HG02759 (cell line): Measurements from ENCODE around the gene GYS1.
A peak's percentile ranks its signal among the peaks of the same experiment; 100 is the strongest.
"Not testable (repeated sequence)": the region's sequence is repeated elsewhere in the genome, so short reads cannot be mapped to it uniquely, and the experiment has no call there.

ENCODE experiments used
- ATAC-seq: cut with Tn5 transposase; IDR thresholded peaks from one replicate; pipeline ENCODE4 v1.9.1; 2021; ENCODE audit warnings: mild to moderate bottlenecking, moderate library complexity; ENCODE audit not compliant: unreplicated experiment

Gene GYS1

DNA sequence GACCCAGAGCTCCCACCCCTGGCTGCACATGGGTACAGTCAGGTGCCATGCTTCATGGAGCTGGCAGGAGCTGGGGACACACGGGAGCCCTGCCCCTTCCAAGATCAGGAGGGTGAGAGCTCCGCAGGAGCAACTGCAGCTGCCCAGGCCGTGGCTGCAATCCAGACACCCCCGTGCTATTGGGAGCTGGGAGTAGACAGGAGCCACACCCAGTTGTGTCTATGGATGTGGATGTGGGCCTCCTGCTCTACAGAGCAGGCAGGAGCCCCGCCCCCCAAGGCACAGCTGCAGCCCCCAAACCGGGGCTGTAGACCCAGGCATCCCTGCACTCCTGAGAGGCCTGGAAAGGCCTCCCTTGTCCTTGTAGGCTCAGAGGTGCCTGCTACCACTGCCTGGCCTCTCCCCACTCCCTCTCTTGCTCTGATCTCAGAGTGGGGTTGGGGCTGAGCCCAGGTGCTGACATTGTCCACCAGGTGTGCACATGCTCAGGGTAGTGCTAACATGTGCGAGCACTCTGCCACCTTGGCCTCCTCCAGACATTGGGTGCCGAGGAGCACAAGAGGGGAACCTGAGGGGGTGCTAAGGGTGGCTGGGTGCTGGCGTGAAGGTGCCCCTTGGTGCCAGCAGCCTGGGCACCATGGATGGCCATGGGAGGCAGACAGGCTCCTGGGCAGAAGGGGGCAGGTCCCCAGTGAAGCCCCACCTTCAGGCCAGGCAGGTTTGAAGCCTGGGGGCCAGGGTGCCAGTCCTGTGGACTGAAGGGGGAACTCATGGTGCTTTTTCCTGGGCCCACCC is 46.4 kb downstream of the GYS1 start:
- ATAC-seq: no peak

DNA sequence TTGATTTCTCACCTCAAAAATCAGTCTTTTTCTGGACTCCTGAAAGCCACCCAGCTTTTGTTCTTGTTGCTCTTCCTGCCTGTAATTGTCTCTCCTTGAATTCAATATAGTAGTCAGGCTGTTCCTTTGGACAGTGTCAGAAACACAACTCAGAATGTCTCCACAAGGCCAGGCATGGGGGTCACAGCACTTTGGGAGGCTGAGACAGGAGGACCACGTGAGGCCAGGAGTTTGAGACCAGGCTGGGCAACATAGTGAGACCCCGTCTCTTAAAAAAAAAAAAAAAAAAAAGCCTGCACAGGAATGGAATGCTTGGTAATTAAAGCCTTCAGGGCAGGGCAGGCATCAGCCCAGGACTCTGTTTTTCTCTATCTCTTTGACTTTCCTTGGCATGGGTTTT is 47.3 kb downstream of the GYS1 start:
- ATAC-seq: no peak

DNA sequence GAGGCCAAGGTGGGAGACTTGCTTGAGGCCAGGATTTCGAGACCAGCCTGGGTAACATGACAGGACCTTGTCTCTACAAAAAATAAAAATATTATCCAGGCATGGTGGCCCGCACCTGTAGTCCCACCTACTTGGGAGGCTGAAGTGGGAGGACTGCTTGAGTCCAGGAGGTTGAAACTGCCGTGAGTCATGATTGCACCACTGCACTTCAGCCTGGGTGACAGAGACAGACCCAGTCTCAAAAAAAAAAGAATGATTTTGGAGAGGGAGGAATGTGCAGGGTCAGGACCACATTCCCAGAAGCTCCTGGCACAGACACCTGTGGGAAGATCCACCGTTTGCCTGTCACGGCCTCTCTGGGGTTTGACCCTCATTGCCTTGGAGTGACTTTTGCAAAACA is 47.7 kb downstream of the GYS1 start:
- no peak for ATAC-seq

DNA sequence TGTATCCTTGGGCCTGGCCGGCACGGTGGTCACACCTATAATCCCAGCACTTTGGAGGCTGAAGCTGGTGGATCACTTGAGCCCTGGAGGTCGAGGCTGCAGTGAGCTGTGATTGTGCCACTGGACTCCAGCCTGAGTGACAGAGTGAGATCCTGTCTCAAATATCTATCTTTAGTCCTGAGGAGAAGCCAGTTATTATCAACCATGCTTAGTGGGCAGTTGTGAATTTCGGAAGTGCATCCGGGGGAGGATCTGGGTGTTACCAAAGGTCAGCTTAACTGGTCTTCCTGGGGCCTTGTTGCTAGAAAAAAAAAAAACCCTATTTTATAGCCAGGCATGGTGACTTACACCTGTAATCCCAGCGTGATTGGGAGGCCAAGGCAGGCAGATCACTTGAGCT is 50.0 kb downstream of the GYS1 start:
- no peak for ATAC-seq

DNA sequence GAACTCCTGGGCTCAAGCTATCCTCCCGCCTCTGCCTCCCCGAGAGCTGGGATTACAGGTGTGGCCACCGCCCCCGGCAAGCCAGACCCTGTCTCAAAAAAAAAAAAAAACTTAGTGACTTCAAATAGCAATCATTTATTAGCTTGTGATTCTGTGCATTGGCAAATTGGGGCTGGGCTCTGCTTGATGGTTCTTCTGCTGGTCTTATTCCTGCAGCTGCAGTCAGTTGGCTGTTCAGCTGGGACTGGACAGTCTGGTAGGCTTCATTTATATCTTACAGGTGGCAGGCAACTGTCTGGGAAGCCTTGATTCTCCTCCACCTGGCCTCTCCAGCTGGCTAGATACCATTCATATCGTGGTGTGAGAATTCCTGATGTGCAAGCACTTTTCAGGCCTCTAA is 52.2 kb downstream of the GYS1 start:
- no peak for ATAC-seq

DNA sequence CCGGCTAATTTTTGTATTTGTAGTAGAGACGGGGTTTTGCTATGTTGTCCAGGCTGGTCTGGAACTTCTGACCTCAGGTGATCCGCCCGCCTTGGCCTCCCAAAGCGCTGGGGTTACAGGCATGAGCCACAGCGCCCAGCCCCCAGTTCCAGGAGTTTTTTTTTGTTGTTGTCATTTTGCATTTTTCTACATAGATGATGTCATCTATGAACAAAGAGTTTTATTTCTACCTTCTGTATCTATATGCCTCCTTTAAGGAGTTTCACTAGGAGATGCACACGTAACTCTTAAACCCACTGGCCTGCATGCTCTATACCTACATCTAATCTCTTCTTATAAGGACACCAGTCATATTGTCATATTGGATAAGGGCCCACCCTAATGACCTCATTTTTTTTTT is 54.9 kb downstream of the GYS1 start:
- ATAC-seq: no peak

DNA sequence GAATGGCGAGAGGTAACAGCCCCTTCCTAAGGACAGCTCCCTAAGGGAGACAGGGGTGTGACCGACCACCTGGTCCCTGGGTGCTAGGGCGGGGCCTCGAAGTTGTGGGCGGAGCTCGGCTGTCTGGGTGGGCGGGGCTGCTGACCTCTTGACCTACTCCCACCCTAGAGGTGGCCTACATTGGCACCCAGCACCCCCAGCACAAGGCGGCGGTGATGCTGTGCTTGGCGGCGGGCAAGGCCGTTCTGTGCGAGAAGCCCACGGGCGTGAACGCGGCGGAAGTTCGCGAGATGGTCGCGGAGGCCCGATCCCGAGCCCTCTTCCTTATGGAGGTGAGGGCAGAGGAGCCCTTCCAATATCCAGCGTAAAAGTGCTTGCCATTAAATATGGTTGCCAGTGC is 57.2 kb downstream of the GYS1 start:
- no peak for ATAC-seq

DNA sequence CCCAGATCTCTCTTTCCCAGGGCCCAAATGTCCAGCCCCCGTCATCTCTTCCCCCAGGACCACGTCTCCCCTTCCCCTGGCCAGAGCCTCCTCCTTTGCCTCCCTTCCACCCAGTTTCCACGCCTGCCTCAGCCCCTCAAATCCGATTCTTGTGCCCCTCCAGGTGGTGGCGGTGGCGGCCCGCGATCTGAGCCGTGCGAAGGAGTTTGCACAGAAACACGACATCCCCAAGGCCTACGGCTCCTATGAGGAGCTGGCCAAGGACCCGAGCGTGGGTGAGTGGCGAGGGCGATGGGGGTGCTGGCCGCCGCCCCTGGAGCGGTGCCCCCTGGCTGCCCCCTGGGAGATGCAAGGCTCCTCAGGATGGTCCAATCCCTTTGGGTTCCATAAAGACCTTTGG is 58.3 kb downstream of the GYS1 start:
- ATAC-seq: no peak

DNA sequence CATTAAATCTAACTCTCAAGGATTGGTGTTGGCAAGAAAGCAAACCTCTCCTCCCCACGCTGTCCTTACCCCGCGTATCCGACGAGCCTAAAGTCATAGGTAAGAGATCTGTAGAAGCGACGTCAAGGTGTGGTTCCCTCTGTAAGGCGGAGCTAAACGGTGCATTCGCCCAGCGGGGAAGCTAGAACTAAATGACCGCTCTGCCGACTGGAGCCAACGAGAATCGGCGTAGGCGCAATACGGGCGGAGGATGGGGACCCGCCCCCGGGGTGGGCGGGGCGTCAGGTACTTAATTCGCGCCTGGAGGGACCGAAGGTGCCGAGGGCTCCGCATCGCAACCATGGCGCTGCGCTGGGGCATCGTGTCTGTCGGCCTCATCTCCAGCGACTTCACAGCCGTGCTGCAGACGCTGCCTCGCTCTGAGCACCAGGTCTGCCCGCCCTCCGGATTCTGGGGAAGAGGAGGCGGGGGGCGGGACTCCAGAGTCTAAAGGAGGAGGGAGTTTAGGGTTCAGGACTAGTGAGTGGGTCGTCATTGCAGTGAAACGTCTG is 59.7 kb downstream of the GYS1 start, which contains the start of gene DHDH:
TSS of gene DHDH (plus strand) at position 318 of the 551 bp plus-strand sequence. CDS start at position 341, 23 bp downstream.
- peak; percentile 48 for ATAC-seq

DNA sequence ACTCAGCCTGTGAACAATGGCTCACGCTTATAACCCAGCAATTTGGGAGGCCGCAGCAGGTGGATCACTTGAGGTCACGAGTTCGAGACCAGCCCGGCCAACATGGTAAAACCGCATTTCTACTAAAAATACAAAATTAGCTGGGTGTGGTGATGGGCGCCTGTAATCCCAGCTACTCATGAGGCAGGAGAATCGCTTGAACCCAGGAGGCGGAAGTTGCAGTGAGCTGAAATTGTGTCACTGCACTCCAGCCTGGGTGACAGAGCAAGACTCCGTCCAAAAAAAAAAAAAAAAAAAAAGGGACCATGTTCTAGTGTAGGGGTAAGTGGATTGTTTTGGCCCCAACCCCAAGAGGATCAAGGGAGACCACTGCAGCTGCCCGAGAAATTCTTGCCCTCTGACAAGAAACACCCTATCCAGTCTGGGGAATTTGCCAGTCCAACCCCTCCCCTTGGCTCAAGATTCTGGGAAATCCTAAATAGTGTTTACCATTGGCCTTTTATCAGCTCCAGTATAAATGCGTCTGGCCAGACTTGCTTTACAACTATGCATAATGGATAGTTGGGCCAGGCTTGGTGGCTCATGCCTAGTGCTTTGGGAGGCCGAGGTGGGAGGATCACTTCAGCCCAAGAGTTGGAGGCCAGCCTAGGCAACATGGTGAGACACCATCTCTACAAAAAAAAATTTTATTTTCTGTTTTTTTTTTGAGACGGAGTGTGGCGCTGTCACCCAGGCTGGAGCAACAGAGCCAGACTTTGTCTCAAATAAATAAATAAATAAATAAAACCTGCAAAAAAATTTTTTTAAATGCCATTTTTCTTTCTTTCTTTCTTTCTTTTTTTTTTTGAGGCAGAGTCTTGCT is 64.7 kb downstream of the GYS1 start:
- ATAC-seq: no peak

DNA sequence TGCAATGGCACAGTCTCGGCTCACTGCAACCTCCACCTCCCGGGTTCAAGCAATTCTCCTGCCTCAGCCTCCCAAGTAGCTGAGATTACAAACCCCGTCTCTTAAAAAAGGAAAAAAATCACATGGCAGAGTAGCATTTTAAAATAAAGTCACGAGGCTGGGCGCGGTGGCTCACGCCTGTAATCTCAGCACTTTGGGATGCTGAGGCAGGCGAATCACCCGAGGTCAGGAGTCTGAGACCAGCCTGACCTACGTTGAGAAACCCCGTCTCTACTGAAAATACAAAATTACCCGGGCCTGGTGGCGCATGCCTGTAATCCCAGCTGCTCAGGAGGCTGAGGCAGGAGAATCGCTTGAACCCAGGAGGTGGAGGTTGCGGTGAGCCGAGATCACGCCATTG is 65.4 kb downstream of the GYS1 start:
- ATAC-seq: not testable (repeated sequence)

DNA sequence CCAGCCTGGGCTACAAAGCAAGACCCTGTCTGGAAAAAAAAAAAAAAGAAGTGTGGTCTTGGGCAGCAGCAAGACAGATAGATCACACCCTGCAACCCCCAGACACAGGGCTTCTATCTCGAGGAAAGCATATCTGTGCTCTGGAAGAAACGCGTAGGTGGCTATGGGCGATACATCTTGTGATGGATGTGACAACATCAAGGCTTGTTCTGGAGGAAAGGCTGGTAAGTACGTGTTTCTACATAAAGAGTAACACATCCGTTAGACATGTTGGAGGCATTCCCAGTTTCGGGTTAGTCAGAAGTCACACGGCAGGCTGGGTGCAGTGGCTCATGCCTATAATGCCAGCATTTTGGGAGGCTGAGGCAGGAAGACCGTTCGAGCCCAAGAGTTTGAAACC is 66.2 kb downstream of the GYS1 start:
- no peak for ATAC-seq

DNA sequence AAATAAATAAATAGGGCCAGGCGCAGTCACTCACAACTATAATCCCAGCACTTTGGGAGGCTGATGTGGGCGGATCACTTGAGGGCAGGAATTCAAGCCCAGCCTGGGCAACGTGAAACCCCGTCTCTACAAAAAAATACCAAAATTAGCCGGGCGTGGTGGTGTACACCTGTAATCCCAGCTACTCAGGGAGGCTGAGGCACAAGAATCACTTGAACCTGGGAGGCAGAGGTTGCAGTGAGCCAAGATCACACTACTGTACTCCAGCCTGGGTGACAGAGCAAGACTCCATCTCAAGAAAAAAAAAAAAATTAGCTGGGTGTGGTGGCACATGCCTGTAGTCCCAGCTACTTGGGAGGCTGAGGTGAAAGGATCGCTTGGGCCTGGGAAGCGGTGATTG is 67.2 kb downstream of the GYS1 start:
- ATAC-seq: not testable (repeated sequence)

DNA sequence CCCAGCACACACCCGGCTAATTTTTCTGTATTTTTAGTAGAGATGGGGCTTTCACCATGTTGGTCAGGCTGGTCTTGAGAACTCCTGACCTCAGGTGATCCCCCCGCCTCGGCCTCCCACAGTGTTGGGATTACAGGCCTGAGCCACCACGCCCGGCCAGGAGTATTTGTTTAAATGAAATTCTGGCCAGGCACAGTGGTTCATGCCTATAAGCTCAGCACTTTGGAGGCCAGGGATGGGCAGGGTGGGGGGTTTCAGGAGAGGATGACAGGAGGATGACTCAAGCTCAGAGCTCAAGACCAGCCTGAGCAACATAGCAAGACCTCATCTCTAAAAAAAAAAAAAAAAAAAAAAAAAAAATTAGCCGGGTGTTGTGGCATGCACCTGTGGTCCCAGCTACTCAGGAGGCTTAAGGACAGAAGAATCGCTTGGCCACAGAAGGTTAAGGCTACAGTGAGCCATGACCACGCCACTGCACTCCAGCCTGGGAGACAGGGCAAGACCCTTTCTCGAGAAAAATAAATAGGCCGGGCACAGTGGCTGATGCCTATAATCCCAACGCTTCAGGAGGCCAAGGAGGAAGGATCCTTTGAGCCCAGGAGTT is 67.8 kb downstream of the GYS1 start:
- ATAC-seq: no peak

DNA sequence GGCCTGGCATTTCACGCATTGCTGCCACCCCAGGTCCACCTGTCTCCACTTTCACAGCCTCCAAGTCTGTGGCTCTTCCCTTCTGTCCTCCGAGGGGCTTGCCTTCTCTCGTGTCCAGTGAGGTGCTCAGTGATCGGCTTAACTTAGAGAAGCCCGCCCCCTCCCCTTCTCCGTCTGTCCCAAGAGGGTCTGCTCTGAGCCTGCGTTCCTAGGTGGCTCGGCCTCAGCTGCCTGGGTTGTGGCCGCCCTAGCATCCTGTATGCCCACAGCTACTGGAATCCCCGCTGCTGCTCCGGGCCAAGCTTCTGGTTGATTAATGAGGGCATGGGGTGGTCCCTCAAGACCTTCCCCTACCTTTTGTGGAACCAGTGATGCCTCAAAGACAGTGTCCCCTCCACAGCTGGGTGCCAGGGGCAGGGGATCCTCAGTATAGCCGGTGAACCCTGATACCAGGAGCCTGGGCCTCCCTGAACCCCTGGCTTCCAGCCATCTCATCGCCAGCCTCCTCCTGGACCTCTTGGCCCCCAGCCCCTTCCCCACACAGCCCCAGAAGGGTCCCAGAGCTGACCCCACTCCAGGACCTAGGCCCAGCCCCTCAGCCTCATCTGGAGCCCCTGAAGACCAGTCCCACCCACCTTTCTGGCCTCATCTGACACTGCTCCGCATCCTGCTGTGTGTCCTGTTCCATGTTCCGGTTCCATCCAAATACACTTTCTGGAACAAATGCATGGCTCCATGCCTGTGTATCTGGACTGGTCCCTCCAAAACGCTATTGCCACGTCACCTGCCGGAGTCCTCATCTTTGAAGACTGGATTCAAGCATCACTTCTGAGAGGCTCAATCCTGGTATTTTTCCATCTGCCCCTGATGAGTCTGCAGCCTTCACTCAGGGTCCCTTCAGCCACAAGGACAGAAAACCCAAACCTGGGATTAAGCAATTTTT is 70.3 kb downstream of the GYS1 start:
- no peak for ATAC-seq

DNA sequence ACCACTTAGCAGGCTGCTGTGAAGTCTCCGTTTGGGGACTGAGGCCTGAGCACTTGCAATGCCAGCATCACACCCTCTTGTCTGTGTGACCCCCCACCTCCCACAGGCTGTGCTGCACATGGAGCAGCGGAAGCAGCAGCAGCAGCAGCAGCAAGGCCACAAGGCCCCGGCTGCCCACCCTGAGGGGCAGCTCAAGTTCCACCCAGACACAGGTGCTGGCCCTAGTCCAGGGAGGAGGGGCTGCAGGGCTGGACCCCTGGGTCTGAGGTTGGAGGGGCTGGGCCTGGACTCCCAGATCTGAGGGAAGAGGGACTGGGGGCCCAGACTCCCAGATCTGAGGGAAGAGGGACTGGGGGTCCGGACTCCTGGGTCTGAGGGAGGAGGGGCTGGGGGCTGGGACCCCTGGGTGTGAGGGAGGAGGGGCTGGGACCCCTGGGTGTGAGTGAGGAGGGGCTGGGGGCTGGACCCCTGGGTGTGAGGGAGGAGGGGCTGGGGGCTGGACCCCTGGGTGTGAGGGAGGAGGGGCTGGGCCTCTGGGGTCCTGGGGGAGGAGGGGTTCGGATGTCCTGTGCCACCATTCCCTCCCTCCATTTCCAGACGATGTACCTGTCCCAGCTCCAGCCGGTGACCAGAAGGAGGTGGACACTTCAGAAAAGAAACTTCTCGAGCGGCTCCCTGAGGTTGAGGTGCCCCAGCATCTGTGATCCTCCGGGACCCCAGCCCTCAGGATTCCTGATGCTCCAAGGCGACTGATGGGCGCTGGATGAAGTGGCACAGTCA is 71.2 kb downstream of the GYS1 start:
- ATAC-seq: no peak

DNA sequence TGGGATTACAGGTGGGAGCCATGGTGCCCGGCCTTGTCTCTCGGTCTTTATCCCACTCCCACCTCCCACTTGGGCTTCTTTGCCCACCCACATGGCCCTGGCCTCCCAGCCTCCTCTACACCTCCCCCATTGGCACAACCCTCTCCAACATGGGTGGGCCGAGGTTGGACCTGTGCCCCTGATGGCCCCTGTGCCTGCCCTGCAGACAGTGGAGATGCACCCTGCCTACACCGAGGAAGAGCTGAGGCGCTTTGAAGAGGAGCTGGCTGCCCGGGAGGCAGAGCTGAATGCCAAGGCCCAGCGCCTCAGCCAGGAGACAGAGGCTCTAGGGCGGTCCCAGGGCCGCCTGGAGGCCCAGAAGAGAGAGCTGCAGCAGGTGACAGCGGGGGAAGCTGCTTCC is 72.2 kb downstream of the GYS1 start:
- no peak for ATAC-seq

DNA sequence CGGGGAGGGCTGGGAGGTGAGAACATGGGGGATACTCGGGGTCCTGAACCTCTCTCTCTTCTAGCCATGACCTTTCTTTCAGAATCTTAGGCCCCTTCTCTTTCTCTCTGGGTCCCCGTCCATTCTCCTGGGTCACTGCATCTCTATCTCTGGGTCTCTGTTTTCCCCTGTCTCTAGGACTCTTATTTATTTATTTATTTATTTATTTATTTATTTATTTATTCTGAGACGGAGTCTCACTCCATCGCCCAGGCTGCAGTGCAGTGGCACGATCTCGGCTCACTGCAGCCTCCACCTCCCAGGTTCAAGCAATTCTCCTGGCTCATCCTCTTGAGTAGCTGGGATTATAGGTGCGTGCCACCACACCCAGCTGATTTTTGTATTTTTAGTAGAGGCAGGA is 73.8 kb downstream of the GYS1 start:
- not testable (repeated sequence) for ATAC-seq

DNA sequence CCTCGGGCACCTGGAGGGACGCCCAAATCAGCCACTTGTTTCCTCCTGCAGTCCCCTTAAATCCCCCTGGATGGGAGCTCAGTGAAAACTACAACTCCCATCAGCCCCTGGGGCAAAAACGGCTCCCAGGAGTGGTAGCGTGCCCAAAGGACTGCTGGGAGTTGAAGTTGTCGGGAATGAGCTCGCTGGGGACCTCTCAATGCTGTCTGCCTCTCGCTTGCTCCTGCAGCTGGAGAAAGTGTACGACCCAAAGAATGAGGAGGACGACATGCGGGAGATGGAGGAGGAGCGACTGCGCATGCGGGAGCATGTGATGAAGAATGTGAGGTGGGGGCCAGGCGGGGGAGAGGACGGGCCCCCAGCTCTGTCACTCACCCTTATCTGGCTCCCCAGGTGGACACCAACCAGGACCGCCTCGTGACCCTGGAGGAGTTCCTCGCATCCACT is 74.3 kb downstream of the GYS1 start:
- ATAC-seq: no peak
